ENCODE results near the gene DNAH6.

DNA sequence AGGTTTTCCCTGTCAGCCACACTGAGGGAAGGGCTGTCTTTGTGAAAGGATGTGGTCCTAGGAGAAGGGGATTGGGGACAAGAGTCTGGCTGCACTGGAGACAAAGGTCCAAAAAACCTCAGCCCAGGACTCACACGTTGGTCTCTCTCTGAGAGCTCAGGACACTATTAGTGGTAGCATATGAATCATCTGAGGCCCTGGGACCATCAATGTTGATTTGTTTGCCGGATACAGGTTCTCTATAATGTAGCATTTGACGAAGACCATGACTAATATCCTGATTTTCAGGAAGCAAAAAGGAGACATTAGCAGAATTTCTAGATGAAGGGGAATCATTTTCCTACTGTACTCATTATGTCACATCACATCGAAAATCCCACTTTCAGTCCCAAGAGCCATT, 22.2 kb upstream of the DNAH6 start:
- TF ChIP-seq EZH2 (IDR thresholded peaks at IDR 0.05; ENCODE audit: borderline replicate concordance, low read length) = no peak
- TF ChIP-seq, protein P1, sequence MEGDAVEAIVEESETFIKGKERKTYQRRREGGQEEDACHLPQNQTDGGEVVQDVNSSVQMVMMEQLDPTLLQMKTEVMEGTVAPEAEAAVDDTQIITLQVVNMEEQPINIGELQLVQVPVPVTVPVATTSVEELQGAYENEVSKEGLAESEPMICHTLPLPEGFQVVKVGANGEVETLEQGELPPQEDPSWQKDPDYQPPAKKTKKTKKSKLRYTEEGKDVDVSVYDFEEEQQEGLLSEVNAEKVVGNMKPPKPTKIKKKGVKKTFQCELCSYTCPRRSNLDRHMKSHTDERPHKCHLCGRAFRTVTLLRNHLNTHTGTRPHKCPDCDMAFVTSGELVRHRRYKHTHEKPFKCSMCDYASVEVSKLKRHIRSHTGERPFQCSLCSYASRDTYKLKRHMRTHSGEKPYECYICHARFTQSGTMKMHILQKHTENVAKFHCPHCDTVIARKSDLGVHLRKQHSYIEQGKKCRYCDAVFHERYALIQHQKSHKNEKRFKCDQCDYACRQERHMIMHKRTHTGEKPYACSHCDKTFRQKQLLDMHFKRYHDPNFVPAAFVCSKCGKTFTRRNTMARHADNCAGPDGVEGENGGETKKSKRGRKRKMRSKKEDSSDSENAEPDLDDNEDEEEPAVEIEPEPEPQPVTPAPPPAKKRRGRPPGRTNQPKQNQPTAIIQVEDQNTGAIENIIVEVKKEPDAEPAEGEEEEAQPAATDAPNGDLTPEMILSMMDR (IDR thresholded peaks at IDR 0.05; ENCODE audit: low read length) = no peak
